ENCODE data around the gene AGAP1. TPM values are rescaled to one million over a fixed set of nuclear protein-coding genes. Genes with fewer than 3 reads are reported as not detected.

Gene AGAP1
- total RNA-seq, 1 experiment from 2014 or later = 23.4 TPM

DNA sequence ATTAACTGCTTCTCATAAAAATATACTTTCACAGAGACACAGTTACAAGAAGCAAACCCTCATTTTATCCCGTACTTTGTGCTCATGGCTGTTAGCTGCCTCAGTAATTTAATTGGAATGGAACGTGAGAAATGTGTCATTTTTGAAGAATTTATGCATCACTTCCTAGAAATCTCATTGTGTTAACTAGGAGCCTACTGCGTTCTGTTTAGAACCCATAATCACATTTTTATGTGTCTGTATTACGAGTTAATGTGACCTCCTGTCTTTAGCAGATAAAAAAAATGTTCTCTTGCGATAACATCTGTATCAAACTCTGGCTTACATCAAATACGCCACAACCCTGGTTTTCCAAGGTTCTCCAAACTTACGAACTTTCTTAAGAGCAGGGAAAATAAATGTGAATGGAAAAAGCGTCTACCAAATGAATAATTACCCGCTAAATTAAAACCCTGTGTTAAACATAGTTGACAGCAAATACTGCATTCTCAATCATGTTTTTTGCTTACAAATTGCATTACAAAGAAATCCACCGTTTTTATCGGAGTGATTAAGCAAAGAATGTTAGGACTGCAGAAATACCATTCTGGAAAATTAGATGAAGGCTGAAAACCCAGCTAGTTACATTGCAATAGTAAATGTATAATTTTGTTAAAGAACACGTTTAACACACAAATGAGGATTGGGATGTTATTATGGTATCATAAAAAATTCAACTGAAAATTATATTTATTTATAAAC lies 686.4 kb downstream of the AGAP1 start:
- Histone ChIP-seq H3K36me3 (peaks cover 3% of the 10 kb centered on the region; the same call in 1 of the 2 replicates), H3K4me3 (peak overlapping the region; percentile 29), H3K27ac (peak overlapping the region; percentile 97), H3K27me3 (replicated peaks) (no peaks in the 10 kb centered on the region), H3K9me3 (replicated peaks) (no peaks in the 10 kb centered on the region; the same call in 1 of the 2 replicates), H3K4me1 (replicated peaks) (peaks cover 48% of the 10 kb centered on the region)
- peak in 1 of 2 experiments; percentile 84 for DNase-seq (ENCODE audit: low read depth in 1 of 2, low spot score in 2 of 2)

DNA sequence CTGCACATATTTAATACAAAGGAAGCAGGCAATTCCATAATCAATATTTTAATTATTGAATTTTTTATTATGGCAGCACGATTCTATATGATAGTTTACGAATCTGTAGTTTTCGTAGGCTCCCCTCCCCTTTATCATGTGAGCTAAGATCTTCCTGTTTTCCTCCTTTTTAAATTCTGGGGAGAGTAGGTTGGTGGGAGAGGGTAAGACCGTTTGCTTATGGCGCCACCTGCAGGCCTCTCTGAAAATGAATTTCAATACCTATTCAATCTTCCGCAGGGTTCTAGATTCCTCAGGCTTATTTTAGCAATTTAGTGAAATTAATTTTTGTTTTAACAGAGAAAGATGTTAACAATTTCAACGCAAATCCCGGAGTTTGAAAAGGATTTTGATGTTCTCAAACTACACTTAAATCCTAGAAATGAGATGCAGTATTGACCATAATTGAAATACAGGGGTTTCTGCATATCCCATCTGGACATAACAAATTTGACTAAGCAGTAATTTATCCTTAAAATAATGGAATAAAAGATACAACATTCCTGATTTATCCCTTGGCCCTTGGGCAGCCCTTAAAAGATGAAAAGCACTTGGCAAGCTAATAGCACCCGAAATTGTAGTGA lies 687.1 kb downstream of the AGAP1 start:
- H3K27me3 ChIP-seq (replicated peaks) = no peaks in the 10 kb centered on the region
- peak; percentile 74 to 75 for DNase-seq (ENCODE audit: low read depth in 1 of 2, low spot score in 2 of 2)
- peak overlapping the region; percentile 97 for H3K27ac ChIP-seq
- H3K9me3 ChIP-seq (replicated peaks) = no peaks in the 10 kb centered on the region; the same call in 1 of the 2 replicates
- H3K36me3 ChIP-seq = peaks cover 3% of the 10 kb centered on the region; the same call in 1 of the 2 replicates
- H3K4me3 ChIP-seq = no peak overlapping the region; the same call in 1 of the 2 replicates
- H3K4me1 ChIP-seq (replicated peaks) = peaks cover 41% of the 10 kb centered on the region
